Measurements from ENCODE around the gene LRATD1. TPM values are rescaled to one million over a fixed set of nuclear protein-coding genes. Genes with fewer than 3 reads are reported as not detected.

LRATD1 gene
- total and polyA plus RNA-seq, 9 of the 15 experiments (the other 6 are each of a cell fraction or from before 2014, with no cell fraction given) = 0.36 to 6.5 (median 2.8) TPM

DNA sequence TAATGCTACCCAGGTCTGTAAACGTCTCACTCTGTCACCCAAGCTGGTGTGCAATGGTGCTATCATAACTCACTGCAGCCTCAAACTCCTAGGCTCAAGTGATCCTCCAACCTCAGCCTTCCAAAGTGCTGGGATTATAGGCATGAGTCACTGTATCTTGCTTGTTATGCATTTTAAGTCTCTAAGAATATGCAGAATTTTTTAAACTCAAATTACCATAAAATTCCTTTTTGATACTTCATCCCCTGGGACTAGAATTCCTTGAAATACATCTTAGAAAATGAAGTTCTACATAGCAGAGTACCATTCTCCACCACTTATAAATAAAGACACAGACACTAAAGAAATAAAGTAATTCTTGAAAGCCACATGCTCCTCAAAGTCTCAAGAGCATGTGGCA, 30.2 kb upstream of the LRATD1 start (continued):
- TF ChIP-seq RFX5 (IDR thresholded peaks at IDR 0.05; ENCODE audit: low read depth, low read length) (no peak), TRIM28 (IDR thresholded peaks at IDR 0.05) (no peak), ELF4 (CRISPR knock-in tag; IDR thresholded peaks at IDR 0.05) (no peak)

GRCh38 chr2:14603676-14604075, 28.8 kb upstream of the LRATD1 start:
- Histone ChIP-seq H3K9me3 (replicated peaks; ENCODE audit: control insufficient read depth, insufficient read depth, low read depth, low read length) (no peaks in the 10 kb centered on the region), H3K27ac (ENCODE audit: extremely low read depth, low read depth, low read length) (no peak overlapping the region), H3K79me2 (ENCODE audit: control insufficient read depth, insufficient read depth, low read length) (no peaks in the 10 kb centered on the region), H3K36me3 (ENCODE audit: control insufficient read depth, insufficient read depth, low read length) (no peaks in the 10 kb centered on the region), H3K9me1 (ENCODE audit: control insufficient read depth, insufficient read depth, low read length) (no peaks in the 10 kb centered on the region), H3K4me1 (replicated peaks in 1 of 2; ENCODE audit: control insufficient read depth in 2 of 2, insufficient read depth in 2 of 2, low read length in 2 of 2) (no peaks in the 10 kb centered on the region), H4K20me1 (replicated peaks; ENCODE audit: control insufficient read depth, insufficient read depth, low read length) (no peaks in the 10 kb centered on the region), H3K27me3 (ENCODE audit: control insufficient read depth in 2 of 2, insufficient read depth in 2 of 2, low read length in 2 of 2) (no peaks in the 10 kb centered on the region), H3K9ac (ENCODE audit: insufficient read depth in 1 of 2, low read depth in 2 of 2, low read length in 2 of 2) (no peak overlapping the region), H3K4me3 (no peak overlapping the region), H3K4me2 (ENCODE audit: insufficient read depth, low read length) (no peak overlapping the region), H2AFZ (ENCODE audit: low read depth, low read length) (no peak overlapping the region)
- DNase-seq (ENCODE audit: extremely low read depth in 1 of 4, low spot score in 3 of 4) = no peak
- intact Hi-C loops (cut with micrococcal nuclease) = no loop called here
- ChIA-PET CTCF (ENCODE audit: low intra/inter-chr PET ratio) (no interaction called here), POLR2A (no interaction called here)
- in situ Hi-C loops (cut with MboI) = no loop called here
- 0% methylated on average over 2 of the region's 2 CpGs for WGBS (ENCODE audit: insufficient coverage, low coverage, missing lambda C conversion rate)
- no peak for FAIRE-seq
- TF ChIP-seq, protein P1, sequence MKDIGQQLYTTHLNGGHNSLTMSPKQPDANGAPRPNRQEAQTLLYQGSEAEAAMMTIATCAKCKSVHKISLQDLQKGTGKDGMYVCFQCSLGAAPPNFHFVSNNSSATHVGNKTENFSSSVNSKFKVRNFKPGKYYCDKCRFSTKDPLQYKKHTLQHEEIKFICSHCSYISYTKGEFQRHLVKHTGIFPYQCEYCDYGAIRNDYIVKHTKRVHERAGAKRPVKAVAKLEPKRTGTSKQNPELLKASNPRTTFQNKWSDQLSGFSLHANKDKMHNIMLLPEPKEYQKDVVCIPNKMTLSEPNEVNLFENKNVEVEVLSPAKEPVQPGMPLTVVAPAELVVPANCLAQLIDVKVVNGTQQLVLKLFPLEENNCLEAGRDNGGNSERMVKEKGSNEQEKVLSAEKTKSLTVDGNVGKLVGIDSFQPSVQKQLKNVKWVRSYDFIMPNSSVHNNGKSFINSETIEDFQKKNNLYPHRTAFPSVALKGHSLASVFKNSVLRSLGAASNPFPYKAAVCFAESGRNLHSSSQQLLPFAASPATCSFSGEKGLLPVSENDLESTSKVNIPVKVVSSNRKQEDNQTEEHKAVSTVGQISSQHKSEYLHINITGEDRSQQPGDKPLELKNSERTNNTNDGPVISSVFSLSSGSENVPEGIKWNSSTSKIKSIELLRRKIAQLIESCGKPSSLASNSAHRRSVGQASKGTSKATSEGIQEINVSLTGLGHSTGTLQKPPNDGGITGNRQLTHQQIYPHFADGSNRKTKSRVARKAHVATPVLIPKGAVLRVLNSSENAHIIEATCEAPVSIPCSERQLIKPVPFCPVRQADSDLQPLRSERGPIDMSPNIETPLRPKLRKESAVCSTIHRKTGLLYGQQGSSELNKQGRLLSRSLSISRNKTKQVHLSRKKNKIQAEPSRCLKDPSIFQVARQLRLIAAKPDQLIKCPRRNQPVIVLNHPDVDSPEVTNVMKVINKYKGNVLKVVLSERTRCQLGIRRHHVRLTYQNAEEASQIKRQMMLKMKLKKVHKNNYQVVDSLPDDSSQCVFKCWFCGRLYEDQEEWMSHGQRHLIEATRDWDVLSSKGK (CRISPR knock-in tag; IDR thresholded peaks at IDR 0.05) = no peak
- no peak for TF ChIP-seq EZH2 (IDR thresholded peaks at IDR 0.05; ENCODE audit: borderline replicate concordance, low read depth, low read length)
- TF ChIP-seq ELF2 (CRISPR knock-in tag; IDR thresholded peaks at IDR 0.05) = no peak
- no TSS peak for BruUV-seq (replicated peaks)
- no peak for ATAC-seq

Measured in K562 (cell line).